HCT116 (cell line): Measurements from ENCODE around the gene DNAH5.

Source experiments
- CEBPB ChIP-seq: IDR thresholded peaks from 2 replicates; pipeline ENCODE4 v1.6.1; 2012; ENCODE audit warnings: low read depth
- EGR1 ChIP-seq: IDR thresholded peaks from 2 replicates; pipeline ENCODE4 v1.6.1; 2012; ENCODE audit warnings: low read depth
- EZH2 ChIP-seq: fragments of 200-600 bp; sonication (generic); IDR thresholded peaks from 2 replicates; pipeline ENCODE4 v1.6.1; 2017; ENCODE audit warnings: antibody characterized with exemption, mixed run types
- EZH2phosphoT487 ChIP-seq: fragments of 200-600 bp; IDR thresholded peaks from 2 replicates; pipeline ENCODE4 v1.6.1; 2018; ENCODE audit warnings: antibody characterized with exemption, borderline replicate concordance
- JUND ChIP-seq: IDR thresholded peaks from 2 replicates; pipeline ENCODE4 v1.6.1; 2012
- POLR2A ChIP-seq: IDR thresholded peaks from 2 replicates; pipeline ENCODE4 v1.7.0; 2011; ENCODE audit warnings: borderline replicate concordance; ENCODE audit not compliant: insufficient read depth, insufficient read length; ENCODE audit errors: extremely low read depth
- POLR2AphosphoS5 ChIP-seq: IDR thresholded peaks from 2 replicates; pipeline ENCODE4 v1.6.1; 2011; ENCODE audit warnings: mild to moderate bottlenecking, low read depth, low read length, moderate library complexity
- TCF7L2 ChIP-seq: IDR thresholded peaks from 2 replicates; pipeline ENCODE4 v1.7.0; 2011; ENCODE audit warnings: borderline replicate concordance, inconsistent platforms; ENCODE audit not compliant: insufficient read depth, insufficient read length; ENCODE audit errors: extremely low read depth
- YY1 ChIP-seq: IDR thresholded peaks from 2 replicates; pipeline ENCODE4 v1.6.1; 2011; ENCODE audit warnings: low read length, low read depth, moderate library complexity, mild to moderate bottlenecking; ENCODE audit not compliant: insufficient replicate concordance; ENCODE audit errors: extremely low read depth
- ZFX ChIP-seq: fragments of 450-650 bp; IDR thresholded peaks from 2 replicates; pipeline ENCODE4 v1.6.1; 2017
- TF ChIP-seq, protein P1 (sequence below): IDR thresholded peaks from 2 replicates; pipeline ENCODE4 v1.6.1; 2012; ENCODE audit warnings: low read depth
- TF ChIP-seq, protein P2 (sequence below), 3 experiments: fragments of 200-600 bp in 1 of 3; sonication (generic) in 1 of 3; IDR thresholded peaks in 2 of 3; conservative IDR thresholded peaks in 1 of 3; 2 replicates each; pipeline ENCODE4 v1.5.1; 2012 to 2017; ENCODE audit warnings: low read depth in 2 of 3, low read length in 2 of 3, antibody characterized with exemption in 1 of 3, borderline replicate concordance in 1 of 3, control low read depth in 1 of 3, mild to moderate bottlenecking in 1 of 3, mixed read lengths in 1 of 3, mixed run types in 1 of 3, moderate library complexity in 1 of 3; ENCODE audit not compliant: insufficient read depth in 1 of 3
- TF ChIP-seq, protein P3 (sequence below): IDR thresholded peaks from 2 replicates; pipeline ENCODE4 v1.6.1; 2011; ENCODE audit warnings: mild to moderate bottlenecking, low read length, moderate library complexity; ENCODE audit not compliant: insufficient replicate concordance; ENCODE audit errors: extremely low read depth

DNA sequence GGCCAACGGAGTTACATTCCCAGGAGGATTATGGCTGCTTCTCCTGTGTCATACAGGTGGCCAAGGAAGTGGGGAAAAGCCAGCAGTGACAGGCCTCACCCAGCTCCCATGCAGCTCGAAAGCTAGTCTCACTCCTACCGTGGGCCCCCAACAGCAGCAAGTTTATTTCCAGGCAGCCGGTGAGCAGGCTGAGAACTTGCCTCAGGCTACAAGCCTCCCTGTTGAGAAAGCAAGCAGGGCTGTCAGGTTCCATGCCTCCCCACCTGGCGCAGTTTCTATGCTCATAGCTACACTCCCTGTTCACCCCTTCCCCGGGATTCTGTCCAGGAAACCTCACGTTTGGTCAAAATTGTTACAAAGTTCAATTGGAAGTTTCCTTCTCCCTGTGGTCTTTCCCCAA, 27.5 kb upstream of the DNAH5 start:
- TF ChIP-seq POLR2A (no peak), EZH2phosphoT487 (no peak), CEBPB (no peak), JUND (no peak), POLR2AphosphoS5 (no peak), YY1 (no peak), EGR1 (no peak), TCF7L2 (no peak), EZH2 (no peak), ZFX (no peak)
- TF ChIP-seq, protein P1, sequence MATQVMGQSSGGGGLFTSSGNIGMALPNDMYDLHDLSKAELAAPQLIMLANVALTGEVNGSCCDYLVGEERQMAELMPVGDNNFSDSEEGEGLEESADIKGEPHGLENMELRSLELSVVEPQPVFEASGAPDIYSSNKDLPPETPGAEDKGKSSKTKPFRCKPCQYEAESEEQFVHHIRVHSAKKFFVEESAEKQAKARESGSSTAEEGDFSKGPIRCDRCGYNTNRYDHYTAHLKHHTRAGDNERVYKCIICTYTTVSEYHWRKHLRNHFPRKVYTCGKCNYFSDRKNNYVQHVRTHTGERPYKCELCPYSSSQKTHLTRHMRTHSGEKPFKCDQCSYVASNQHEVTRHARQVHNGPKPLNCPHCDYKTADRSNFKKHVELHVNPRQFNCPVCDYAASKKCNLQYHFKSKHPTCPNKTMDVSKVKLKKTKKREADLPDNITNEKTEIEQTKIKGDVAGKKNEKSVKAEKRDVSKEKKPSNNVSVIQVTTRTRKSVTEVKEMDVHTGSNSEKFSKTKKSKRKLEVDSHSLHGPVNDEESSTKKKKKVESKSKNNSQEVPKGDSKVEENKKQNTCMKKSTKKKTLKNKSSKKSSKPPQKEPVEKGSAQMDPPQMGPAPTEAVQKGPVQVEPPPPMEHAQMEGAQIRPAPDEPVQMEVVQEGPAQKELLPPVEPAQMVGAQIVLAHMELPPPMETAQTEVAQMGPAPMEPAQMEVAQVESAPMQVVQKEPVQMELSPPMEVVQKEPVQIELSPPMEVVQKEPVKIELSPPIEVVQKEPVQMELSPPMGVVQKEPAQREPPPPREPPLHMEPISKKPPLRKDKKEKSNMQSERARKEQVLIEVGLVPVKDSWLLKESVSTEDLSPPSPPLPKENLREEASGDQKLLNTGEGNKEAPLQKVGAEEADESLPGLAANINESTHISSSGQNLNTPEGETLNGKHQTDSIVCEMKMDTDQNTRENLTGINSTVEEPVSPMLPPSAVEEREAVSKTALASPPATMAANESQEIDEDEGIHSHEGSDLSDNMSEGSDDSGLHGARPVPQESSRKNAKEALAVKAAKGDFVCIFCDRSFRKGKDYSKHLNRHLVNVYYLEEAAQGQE = no peak
- TF ChIP-seq, protein P2, sequence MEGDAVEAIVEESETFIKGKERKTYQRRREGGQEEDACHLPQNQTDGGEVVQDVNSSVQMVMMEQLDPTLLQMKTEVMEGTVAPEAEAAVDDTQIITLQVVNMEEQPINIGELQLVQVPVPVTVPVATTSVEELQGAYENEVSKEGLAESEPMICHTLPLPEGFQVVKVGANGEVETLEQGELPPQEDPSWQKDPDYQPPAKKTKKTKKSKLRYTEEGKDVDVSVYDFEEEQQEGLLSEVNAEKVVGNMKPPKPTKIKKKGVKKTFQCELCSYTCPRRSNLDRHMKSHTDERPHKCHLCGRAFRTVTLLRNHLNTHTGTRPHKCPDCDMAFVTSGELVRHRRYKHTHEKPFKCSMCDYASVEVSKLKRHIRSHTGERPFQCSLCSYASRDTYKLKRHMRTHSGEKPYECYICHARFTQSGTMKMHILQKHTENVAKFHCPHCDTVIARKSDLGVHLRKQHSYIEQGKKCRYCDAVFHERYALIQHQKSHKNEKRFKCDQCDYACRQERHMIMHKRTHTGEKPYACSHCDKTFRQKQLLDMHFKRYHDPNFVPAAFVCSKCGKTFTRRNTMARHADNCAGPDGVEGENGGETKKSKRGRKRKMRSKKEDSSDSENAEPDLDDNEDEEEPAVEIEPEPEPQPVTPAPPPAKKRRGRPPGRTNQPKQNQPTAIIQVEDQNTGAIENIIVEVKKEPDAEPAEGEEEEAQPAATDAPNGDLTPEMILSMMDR (IDR thresholded peaks at IDR 0.05 in 2 of 3, conservative IDR thresholded peaks at IDR 0.05 in 1 of 3; ENCODE audit: borderline replicate concordance in 1 of 3, insufficient read depth in 1 of 3, low read depth in 2 of 3, low read length in 2 of 3) = no peak
- TF ChIP-seq, protein P3, sequence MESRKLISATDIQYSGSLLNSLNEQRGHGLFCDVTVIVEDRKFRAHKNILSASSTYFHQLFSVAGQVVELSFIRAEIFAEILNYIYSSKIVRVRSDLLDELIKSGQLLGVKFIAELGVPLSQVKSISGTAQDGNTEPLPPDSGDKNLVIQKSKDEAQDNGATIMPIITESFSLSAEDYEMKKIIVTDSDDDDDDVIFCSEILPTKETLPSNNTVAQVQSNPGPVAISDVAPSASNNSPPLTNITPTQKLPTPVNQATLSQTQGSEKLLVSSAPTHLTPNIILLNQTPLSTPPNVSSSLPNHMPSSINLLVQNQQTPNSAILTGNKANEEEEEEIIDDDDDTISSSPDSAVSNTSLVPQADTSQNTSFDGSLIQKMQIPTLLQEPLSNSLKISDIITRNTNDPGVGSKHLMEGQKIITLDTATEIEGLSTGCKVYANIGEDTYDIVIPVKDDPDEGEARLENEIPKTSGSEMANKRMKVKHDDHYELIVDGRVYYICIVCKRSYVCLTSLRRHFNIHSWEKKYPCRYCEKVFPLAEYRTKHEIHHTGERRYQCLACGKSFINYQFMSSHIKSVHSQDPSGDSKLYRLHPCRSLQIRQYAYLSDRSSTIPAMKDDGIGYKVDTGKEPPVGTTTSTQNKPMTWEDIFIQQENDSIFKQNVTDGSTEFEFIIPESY = no peak
